Activated CD4-positive, alpha-beta T cell treated with anti-CD3 and anti-CD28 coated beads, Interleukin-2, amount 50 U/mL, for 24 hours (primary cell): ENCODE results near the gene COPS8.

Source experiments
- DNase-seq, 2 donors: peaks; one replicate each; pipeline ENCODE4 v3.0.0-alpha.2; 2020; ENCODE audit warnings: low read depth in 1 of 2, low spot score in 1 of 2

Gene COPS8

DNA sequence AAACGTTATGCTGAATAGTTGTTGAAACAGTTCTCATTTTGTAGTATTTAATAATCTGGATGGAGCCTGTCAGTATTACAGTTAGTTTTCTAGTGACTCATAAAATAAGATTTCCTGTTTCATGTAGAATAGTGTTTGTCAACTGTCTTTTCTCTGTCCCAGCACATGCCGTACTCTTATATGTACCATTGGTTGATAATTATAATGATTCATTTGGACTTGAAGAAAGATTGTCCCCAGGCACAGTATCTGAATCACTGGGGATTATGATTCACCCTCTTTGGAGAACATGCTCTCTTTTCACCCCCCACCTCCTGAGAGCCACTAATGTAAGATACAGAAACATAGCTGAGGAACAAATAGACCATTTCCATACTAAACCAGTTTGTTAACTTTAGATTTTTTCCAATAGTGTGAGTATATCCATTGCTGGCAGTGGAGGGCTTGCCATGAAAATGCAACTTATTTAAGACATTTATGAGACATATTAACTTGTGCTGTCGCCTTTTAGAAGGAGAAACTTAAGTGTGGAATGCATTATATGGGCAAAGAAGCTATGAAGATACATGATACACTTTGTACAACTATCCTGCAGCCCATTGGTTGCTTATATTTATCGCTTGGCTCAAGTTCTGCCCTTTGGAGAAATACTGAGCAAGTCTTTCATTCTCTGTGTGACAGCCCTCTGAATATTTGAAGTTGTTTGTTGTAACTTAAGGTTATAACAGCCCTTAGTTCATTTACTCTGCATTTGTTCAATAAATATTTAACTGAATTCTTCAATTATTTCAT is 12.4 kb downstream of the COPS8 start:
- DNase-seq, result no peak

DNA sequence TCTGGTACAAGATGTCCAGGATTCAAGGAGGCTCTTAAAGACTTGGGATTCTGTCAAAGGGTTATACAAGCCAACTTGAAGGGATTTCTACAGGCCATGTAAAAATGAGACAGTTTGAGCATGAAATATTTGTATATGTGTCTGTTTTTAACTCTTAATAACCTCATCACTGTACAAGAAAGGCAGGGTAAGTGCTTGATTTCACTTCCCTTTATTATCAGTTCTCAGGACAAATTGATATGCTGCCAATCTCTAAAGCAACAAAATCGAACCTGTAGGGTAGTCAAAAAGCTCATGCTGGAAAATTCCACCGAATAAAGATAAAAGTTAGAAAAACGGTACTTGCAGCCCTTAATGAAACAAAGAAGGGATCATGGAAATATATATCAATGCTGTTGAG is 14.1 kb downstream of the COPS8 start:
- DNase-seq, result no peak

DNA sequence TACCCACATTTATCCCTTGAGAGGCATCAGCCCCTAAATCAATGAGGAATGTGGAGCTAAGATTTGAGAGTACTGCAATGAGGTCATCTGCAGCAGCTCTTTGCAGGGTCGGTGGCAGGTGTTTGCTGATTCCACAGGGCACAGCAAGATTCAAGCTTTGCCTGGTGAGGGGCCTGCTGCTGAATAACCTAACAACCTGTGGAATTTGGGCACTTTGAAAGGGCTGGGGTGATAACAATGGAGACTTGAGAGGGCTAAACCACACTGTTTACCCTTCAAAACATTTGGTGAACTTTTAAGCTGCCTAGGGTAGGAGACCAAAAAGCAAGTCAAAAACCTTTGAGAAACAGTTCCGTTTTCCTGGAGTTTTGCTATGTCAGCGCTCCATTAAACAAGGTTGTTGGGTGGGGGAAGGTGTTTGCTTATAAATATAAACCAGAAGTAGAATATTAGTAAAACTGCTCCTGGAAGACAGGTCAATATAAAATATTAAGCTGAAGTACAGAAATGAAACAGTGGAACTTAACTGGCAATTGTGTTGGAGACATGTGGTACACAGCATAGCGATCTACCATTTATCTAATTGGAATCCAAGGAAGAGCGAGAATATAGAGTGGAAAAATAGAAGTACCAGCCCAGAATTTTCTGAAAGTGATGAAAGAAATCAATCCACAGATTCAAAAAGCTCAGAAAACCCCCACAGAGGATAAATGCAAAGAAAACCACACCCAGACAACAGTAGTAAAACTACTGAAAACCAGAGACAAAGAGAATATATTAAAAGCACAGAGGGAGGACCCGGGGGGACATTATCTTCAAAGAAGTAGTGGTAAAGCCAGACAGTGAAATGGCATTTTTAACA is 15.7 kb downstream of the COPS8 start:
- DNase-seq, result no peak

DNA sequence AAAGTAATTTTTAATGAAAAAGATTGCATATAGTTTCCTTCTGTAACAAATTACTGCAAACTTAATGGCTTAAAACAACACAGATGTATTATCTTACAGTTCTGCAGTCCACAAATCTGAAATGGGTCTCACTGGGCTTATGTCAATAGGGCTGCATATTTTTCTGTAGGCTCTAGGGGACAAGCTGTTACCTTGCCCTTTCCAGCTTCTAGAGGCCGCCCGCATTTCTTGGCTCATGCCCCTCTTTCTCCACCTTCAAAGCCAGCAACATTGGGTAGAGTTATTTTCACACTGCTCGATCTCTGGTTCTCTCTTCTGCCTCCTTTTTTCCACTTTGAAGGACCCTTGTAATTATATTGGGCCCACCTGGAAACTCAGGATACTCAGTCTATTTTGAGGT is 16.7 kb downstream of the COPS8 start:
- no peak for DNase-seq

DNA sequence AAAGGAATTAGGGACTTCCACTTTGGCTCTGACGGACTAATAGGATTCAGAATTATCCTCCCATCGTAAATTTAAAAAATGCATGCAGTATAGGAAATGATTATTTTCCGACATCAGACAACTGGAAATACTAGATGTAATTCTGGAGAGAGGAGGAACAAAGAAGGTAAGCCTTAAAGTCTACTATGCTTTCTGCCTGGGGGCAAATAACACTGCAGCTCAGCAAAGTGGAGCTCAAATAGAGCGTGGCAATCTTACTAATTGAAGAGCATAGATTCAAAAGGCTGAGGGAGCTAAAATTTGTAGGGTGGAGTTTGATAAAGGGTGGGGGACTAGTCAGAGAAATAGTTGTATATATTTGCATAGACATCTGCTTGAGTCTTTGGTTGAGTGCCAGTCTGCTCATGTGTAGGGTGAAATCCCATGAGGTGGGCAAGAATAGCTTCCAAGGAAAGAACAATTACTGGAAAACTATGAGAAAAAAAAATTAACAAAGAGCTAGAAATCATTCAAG is 23.8 kb downstream of the COPS8 start:
- DNase-seq, result no peak

DNA sequence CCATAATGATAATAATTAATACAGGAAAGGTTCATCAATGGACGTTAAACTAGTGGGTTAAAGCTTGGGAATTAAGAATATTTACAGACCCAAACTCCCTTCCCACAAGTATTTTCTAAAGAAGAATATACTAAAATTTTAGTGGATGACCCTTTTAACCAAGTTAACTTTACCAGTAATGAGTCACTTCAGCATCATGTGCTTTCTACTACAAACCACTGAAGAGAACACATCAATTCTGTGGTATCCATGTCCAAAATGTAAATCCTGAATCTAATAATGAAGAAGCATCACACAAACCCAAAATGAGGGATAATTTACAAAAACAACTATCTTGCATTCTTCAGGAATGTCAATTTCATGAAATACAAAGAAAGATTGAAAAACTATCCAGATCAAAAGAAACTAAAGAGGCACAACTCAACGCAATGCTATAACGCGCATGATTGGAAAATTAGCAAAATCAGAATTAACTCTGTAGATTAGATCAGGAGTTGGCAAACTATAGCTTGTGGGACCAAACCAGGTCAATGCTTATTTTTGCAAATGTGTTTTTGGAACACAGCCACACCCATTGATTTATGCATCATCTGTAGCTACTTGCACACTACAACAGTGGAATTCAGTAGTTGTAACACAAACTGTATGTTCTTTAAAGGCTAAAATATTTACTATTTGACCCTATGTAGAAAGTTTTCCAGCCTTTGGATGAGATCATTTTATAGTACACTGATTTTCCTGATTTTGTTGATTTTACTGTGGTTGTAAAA is 27.5 kb downstream of the COPS8 start:
- no peak for DNase-seq

DNA sequence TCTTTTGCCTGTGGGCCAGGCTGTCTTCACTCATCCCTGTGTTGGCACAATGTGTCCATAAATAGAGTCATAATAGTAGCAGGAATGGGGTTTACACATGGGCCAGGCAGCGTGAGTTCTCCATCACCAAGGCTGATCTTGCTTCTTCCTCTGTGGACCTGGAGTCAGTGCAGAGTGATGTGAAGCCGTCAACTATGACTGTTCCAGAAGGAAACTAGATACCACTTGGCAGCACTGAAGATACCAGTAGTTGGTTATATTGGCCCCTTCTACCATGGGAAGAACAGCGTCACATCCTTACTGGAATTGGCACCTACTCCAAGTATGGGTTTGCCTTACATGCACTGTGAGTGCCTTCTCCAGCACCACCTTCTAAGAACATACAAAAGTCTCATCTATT is 30.2 kb downstream of the COPS8 start:
- DNase-seq, result no peak

DNA sequence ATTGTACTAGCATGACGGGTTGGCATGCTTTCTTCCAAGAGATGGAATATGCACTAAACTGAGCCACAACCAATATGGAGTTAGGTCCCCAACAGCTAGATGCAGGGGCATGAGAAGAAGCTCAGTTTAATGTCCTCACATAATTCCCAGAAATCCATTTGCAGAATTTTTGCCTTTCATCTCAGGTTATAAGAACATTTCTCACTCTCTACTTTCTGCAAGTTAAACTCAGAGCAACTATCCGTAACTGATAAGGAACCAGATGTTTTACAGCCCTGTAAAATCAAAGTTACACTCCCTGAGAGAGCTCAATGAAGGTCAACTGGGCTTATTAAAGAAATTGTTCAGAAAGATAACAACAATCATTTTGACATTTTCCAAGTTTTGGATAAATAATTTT is 30.7 kb downstream of the COPS8 start:
- no peak for DNase-seq

DNA sequence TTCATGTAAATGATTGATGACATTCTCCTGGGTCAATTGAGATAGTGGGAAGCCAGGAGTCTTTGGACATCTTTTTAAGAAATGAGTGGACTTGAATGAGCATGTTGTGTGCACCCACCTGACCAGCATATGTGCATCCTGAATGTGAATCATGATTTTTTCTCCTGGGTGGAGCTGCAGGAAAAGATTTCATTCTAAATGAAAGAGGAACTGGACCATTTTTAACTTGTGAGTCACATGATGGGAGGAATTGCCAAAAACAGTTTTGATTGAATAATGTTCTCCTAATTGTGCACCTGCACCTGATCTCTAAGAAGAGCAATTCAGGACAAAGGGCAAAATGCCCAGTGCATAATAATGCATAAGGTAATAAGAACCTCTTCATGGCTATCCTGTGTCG is 32.3 kb downstream of the COPS8 start:
- DNase-seq, result no peak

DNA sequence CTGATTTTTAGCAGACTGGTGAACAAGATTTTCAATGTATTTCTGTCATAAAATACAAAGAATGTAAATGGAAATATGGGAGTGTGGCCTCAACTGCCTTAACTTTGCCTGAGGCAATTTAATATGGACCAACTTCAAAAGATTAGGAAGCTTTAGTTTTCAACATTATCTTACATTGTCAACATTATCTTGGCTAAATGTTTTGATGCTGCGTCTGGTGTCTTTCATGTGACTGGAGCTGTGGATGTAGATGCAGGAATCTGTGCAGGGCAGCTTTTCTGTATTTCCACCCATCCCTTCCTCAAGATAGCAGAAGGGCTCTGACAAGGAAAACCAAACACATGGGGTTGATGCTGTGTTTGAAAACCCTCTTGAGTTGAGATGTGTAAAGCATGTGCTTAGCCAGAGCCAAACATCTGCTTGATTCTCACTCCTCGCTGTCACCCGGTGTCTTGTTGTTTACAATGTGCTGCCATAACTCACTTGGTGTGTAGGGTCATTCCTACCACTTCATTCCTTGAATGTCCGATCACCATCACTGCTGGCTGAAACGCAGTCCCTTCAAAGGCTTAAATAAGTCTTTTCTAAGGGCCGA is 33.0 kb downstream of the COPS8 start:
- DNase-seq, result no peak

DNA sequence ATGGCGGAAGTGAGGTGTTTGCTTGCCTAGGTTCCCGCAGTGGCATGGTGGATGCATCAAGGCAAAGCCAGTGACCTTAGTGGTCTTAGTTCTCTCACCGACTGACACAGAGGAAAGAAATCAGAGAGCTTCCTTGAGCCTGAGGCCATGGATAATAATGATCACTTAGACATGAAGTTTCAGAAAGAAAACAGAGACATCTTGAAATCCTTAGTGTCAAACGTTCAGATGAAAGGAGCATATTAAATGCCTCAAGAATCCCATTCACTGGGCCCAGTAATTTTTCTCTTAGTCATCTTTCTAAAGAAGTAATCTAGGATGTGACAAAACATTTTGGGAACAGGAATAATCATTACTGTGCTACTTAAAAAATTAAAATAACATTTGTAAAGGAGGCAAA is 35.2 kb downstream of the COPS8 start:
- DNase-seq, result no peak

DNA sequence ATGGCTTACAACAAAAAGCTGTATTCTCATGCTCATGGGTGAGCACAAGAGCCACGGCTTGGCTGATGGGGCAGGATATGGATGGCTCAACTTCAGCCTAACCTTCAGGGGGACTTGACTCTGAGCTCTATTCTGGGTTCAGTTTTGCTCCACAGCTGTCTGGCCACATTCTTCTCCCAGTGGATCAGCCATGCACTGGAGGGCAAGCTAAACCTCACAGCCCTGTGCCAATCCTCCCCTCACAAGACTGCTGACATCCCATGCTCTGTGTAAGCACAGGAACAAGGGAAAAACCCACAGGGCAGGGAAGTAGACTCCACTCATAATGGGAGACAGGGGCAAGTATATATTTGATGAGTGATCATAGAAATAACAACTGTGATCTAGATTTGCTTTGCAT is 35.6 kb downstream of the COPS8 start:
- no peak for DNase-seq

DNA sequence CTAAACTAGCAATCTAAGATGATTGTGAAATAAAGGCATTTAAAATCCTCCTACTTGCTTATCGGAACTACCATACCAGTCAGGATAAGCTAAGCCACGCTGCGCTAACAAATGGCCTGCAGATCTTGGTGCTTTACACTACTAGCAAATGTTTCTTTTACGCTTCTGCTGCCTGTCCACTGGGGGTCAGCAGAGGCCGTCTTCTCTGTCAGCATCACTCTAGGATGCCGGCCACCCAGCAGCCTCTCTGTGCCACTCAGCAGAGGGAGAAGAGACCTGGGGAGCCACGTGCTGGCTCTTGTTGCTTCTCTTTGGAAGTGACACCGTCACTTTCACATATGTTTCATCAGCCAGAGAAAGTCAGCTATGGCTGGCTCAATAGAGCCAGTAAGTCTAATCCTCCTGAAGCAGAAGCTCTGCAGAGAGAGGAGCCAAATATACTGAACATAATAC is 36.6 kb downstream of the COPS8 start:
- peak; percentile 15 to 31 for DNase-seq

DNA sequence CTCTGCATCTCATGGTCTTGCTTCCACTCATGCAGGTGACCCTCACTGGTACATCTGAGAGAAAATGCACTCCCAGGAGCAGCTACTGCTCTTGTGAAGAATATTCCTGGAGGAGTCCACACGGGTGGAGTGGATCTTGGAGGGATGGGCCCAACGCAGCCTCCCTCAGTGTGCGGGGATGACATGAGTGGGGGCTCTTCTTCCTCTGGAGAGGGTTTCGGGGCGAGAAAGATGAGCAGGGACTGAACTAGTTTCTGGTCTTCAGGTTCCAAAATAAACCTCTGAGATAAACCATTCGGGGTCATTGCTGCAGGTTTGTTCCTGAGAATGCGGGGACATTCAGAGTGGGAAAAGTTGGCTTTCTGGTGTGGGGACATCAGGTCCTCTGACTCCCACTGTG is 39.1 kb downstream of the COPS8 start:
- no peak for DNase-seq

DNA sequence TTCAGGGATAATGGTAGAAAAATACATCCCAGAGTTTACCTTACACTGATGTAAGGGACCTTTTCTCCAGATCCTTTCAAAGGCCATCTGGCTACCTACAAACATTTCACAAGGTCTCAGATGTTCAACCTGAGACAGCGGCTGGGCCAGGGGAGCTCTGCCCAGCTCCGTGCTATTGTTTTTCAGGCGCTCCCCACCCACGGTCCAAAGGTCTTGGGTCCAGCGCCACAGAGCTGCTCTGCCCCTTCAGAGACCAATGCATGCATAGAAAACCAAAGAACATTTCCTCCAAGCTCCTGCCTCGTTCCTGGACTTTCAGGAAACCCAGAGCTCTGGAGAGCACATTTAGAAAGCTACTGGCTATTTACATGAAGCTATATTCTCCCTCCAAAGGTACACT is 40.3 kb downstream of the COPS8 start:
- no peak for DNase-seq

DNA sequence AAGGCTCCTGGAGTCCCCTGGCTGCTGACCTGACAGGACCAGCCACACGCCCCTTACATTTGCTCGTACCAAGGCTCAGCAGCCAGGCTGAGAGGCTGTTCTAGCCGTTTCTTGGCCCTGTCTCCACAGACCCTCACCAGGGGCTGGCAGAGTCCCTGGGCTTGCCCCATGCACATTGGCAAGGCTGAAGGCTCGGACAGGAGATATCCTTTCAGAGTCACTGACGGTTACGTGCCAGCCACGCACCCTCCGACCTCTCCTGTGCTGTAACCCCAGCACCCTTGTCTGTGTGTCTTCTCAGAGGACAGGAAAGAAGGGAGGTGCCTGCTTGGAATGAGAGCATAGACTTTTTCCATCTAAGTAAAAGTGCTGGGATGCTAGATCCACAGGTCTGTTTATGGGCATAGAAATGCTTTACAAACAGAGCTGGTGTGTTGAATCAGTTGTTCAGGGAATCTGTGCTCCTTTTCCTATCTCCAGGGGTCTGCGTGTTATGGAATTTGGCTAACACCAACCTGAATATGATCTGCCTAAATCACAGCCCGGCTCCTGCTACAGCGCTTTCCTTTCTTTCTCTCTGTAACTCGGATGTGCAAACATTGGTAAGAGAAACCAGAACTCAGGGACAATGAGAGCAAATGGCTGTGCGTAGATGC is 41.0 kb downstream of the COPS8 start:
- no peak for DNase-seq

DNA sequence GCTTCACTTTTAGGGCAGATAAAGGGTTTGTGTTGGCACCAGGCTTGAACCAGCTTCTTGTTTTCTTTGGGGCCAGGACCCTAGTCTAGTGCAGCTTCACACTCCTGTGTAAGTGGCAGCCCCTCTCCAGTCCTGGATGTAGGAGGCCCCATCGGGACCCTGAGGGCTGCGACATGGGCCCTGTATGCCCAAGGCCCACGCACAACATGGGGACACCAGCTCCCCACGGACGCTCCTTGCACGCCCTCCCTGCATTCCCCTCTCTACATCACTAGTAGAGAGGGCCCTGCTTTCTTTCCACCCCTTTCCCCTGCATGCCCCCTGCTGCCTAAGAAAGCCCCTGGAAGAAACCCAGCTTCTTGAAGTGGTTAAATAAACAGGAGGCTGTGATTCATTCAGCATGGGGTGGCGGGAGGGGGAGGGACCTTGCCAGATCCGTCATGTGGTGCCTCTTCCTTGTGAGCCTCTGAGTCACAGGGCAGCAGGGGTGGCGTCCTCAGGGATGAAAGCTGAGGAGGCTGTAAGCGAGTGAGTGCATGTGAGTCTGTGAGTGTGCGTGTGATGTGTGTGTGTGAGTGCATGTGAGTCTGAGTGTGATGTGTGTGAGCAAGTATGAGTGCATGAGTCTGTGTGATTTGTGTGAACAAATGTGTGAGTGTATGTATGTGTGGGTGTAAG is 42.5 kb downstream of the COPS8 start:
- peak in 1 of 2 donors; percentile 30 for DNase-seq

DNA sequence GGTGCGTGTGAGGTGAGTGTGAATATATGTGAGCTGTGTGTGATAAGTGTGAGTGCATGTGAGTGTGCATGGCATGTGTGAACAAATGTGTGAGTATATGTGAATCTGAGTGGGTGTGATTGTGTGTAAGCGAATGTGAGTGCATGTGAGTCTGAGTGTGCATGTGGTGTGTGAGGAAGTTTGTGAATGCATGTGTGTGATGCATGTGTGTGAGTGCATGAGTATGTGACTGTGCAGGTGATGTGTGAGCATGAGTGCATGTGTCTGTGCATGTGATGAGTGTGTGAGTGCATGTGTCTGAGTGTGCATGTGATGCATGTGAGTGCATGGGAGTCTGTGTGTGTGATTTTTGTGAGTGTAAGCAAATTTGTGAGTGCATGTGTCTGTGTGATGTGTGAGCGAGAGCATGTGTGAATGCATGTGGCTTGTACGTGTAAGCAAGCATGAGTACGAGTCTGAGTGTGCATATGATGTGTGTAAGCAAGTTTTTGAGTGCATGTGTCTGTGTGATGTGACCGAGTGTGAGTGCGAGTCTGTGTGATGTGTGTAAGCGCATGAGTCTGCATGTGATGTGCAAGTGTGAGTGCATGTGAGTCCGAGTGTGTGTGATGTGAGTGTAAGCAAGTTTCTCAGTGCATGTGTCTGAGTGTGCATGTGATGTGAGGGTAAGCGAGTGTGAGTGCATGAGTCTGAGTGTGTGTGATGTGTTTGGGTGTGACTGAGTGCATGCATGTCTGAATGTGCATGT is 43.3 kb downstream of the COPS8 start:
- no peak for DNase-seq

DNA sequence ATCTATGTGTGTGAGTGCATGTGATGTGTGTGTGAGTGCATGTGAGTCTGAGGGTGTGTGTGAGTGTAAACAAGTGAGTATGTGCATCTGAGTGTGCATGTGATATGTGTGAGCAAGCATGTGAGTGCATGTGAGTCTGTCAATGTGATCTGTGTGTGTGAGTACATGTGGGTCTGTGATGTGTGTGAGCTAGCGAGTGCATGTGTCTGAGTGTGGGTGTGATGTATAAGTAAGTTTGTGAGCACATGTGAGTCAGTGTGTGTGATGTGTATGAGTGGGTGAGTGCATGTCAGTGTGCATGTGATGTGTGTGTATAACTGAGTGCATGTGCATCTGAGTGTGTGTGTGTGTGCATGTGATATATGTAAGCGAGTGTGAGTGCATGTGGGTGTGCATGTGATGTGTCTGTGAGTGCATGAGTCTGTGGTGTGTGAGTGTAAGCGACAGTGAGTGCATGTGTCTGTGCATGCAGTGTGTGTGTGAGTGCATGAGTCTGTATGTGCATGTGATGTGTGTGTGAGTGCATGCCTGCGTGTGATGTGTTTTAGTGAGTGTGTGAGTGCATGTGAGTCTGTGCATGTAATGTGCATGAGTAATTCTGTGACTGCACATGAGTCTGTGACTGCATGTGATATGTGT is 44.1 kb downstream of the COPS8 start:
- no peak for DNase-seq
